HCT116 (cell line): ENCODE measurements around the gene MARCKSL1.

Source experiments
- CEBPB ChIP-seq: IDR thresholded peaks from 2 replicates; pipeline ENCODE4 v1.6.1; 2012; ENCODE audit warnings: low read depth
- CTCF ChIP-seq, 3 experiments: fragments of 200-600 bp in 1 of 3; sonication (generic) in 1 of 3; IDR thresholded peaks in 2 of 3; conservative IDR thresholded peaks in 1 of 3; 2 replicates each; pipeline ENCODE4 v1.5.1; 2012 to 2017; ENCODE audit warnings: low read depth in 2 of 3, low read length in 2 of 3, antibody characterized with exemption in 1 of 3, borderline replicate concordance in 1 of 3, control low read depth in 1 of 3, mild to moderate bottlenecking in 1 of 3, mixed read lengths in 1 of 3, mixed run types in 1 of 3, moderate library complexity in 1 of 3; ENCODE audit not compliant: insufficient read depth in 1 of 3
- EGR1 ChIP-seq: IDR thresholded peaks from 2 replicates; pipeline ENCODE4 v1.6.1; 2012; ENCODE audit warnings: low read depth
- EZH2 ChIP-seq: fragments of 200-600 bp; sonication (generic); IDR thresholded peaks from 2 replicates; pipeline ENCODE4 v1.6.1; 2017; ENCODE audit warnings: antibody characterized with exemption, mixed run types
- POLR2A ChIP-seq: IDR thresholded peaks from 2 replicates; pipeline ENCODE4 v1.7.0; 2011; ENCODE audit warnings: borderline replicate concordance; ENCODE audit not compliant: insufficient read depth, insufficient read length; ENCODE audit errors: extremely low read depth
- SIN3A ChIP-seq: IDR thresholded peaks from 2 replicates; pipeline ENCODE4 v1.6.1; 2012; ENCODE audit warnings: low read depth
- YY1 ChIP-seq: IDR thresholded peaks from 2 replicates; pipeline ENCODE4 v1.6.1; 2011; ENCODE audit warnings: low read length, low read depth, moderate library complexity, mild to moderate bottlenecking; ENCODE audit not compliant: insufficient replicate concordance; ENCODE audit errors: extremely low read depth

- no peak for TF ChIP-seq EGR1
- no peak for TF ChIP-seq CTCF (IDR thresholded peaks at IDR 0.05 in 2 of 3, conservative IDR thresholded peaks at IDR 0.05 in 1 of 3; ENCODE audit: borderline replicate concordance in 1 of 3, insufficient read depth in 1 of 3, low read depth in 2 of 3, low read length in 2 of 3)
- no peak for TF ChIP-seq YY1
- TF ChIP-seq EZH2 = no peak
- no peak for TF ChIP-seq SIN3A
- TF ChIP-seq CEBPB = no peak
- TF ChIP-seq POLR2A = no peak
These were observed 40.2 kb upstream of the MARCKSL1 start for GRCh38 chr1:32376199-32376598.
